HG02970 (cell line): ENCODE data around the gene KICS2.

Experiments used
- ATAC-seq: cut with Tn5 transposase; IDR thresholded peaks from one replicate; pipeline ENCODE4 v1.9.1; 2021; ENCODE audit warnings: mild to moderate bottlenecking, moderate library complexity, moderate number of reproducible peaks; ENCODE audit not compliant: unreplicated experiment, low FRiP score

The KICS2 gene

GRCh38 chr12:64222009-64222765 is at the start of gene KICS2:
TSS of gene KICS2 (minus strand) at chr12:64222296. CDS start at chr12:64222237, 59 bp downstream.
- peak; percentile 99 for ATAC-seq

GRCh38 chr12:64270411-64270810 is 48.3 kb upstream of the KICS2 start:
- ATAC-seq, result no peak

GRCh38 chr12:64269161-64269560 is 47.1 kb upstream of the KICS2 start:
- no peak for ATAC-seq

GRCh38 chr12:64268409-64268808 is 46.3 kb upstream of the KICS2 start:
- ATAC-seq, result no peak

GRCh38 chr12:64265839-64266238 is 43.7 kb upstream of the KICS2 start:
- ATAC-seq, result no peak

- no peak for ATAC-seq
Measured at GRCh38 chr12:64261813-64262212, 39.7 kb upstream of the KICS2 start.

- no peak for ATAC-seq
Measured at GRCh38 chr12:64258576-64258975, 36.5 kb upstream of the KICS2 start.

GRCh38 chr12:64256166-64256800 is 34.2 kb upstream of the KICS2 start:
- no peak for ATAC-seq

GRCh38 chr12:64255249-64255648 is 33.2 kb upstream of the KICS2 start:
- ATAC-seq, result no peak

- ATAC-seq, result no peak
Measured at GRCh38 chr12:64253356-64253755, 31.3 kb upstream of the KICS2 start.

- ATAC-seq, result no peak
Measured at GRCh38 chr12:64252681-64253080, 30.6 kb upstream of the KICS2 start.

GRCh38 chr12:64243809-64244208 is 21.7 kb upstream of the KICS2 start:
- ATAC-seq, result no peak

- no peak for ATAC-seq
Measured at GRCh38 chr12:64240781-64241180, 18.7 kb upstream of the KICS2 start.

GRCh38 chr12:64237382-64237781 is 15.3 kb upstream of the KICS2 start:
- ATAC-seq, result no peak

- ATAC-seq, result no peak
Measured at GRCh38 chr12:64236549-64236948, 14.5 kb upstream of the KICS2 start.

- ATAC-seq, result no peak
Measured at GRCh38 chr12:64232196-64232595, 10.1 kb upstream of the KICS2 start.

- no peak for ATAC-seq
Measured at GRCh38 chr12:64229796-64230195, 7.7 kb upstream of the KICS2 start.

GRCh38 chr12:64229240-64229639 is 7.1 kb upstream of the KICS2 start:
- no peak for ATAC-seq

- ATAC-seq, result no peak
Measured at GRCh38 chr12:64225626-64226025, 3.5 kb upstream of the KICS2 start.

- peak; percentile 4 for ATAC-seq
Measured at GRCh38 chr12:64221651-64222008, 466 bp downstream of the KICS2 start.

- ATAC-seq, result no peak
Measured at GRCh38 chr12:64220046-64220445, 2.0 kb downstream of the KICS2 start.

- ATAC-seq, result no peak
Measured at GRCh38 chr12:64219145-64219544, 3.0 kb downstream of the KICS2 start.
